HEK293T (cell line): ENCODE measurements around the gene KLHL22.

Experiments used
- CTCF ChIA-PET: fragments of 350-600 bp; formaldehyde crosslinking; extraction: SDS; loops from one replicate; lab custom pipeline; 2021; ENCODE audit warnings: antibody characterized with exemption, inconsistent platforms; lab: Yijun Ruan, JAX
- POLR2A ChIA-PET: fragments of 350-600 bp; formaldehyde crosslinking; extraction: SDS; loops from one replicate; lab custom pipeline; 2020; ENCODE audit warnings: antibody characterized with exemption, inconsistent platforms; lab: Yijun Ruan, JAX
- DNase-seq: peaks from one replicate; pipeline ENCODE4 v3.0.0; 2012; ENCODE audit warnings: mixed read lengths; ENCODE audit errors: extremely low spot score
- ARNT ChIP-seq: fragments of 450-650 bp; IDR thresholded peaks from 2 replicates; pipeline ENCODE4 v1.6.1; 2017; ENCODE audit warnings: mild to moderate bottlenecking
- BHLHE40 ChIP-seq: fragments of 450-650 bp; IDR thresholded peaks from 2 replicates; pipeline ENCODE4 v1.6.1; 2016; ENCODE audit warnings: mild to moderate bottlenecking, moderate library complexity, borderline replicate concordance
- CTBP1 ChIP-seq: fragments of 450-650 bp; IDR thresholded peaks from 2 replicates; pipeline ENCODE4 v1.6.1; 2016; ENCODE audit warnings: borderline replicate concordance
- ELF4 ChIP-seq: fragments of 450-650 bp; IDR thresholded peaks from 2 replicates; pipeline ENCODE4 v1.6.1; 2017; ENCODE audit warnings: antibody characterized with exemption
- FOXA1 ChIP-seq: fragments of 450-650 bp; IDR thresholded peaks from 2 replicates; pipeline ENCODE4 v1.6.1; 2016; ENCODE audit warnings: mild to moderate bottlenecking
- FOXK2 ChIP-seq: fragments of 450-650 bp; IDR thresholded peaks from 2 replicates; pipeline ENCODE4 v1.6.1; 2016; ENCODE audit warnings: mild to moderate bottlenecking
- FOXM1 ChIP-seq: fragments of 450-650 bp; IDR thresholded peaks from 2 replicates; pipeline ENCODE4 v1.6.1; 2017; ENCODE audit warnings: mild to moderate bottlenecking, borderline replicate concordance
- HDGF ChIP-seq: fragments of 450-650 bp; IDR thresholded peaks from 2 replicates; pipeline ENCODE4 v1.6.1; 2017; ENCODE audit warnings: antibody characterized with exemption, borderline replicate concordance
- L3MBTL2 ChIP-seq: fragments of 450-650 bp; conservative IDR thresholded peaks from 2 replicates; pipeline ENCODE4 v1.6.1; 2016; ENCODE audit warnings: mild to moderate bottlenecking
- LEF1 ChIP-seq: fragments of 450-650 bp; IDR thresholded peaks from 2 replicates; pipeline ENCODE4 v1.6.1; 2017; ENCODE audit warnings: mild to moderate bottlenecking, borderline replicate concordance
- NFRKB ChIP-seq: fragments of 450-650 bp; IDR thresholded peaks from 2 replicates; pipeline ENCODE4 v1.6.1; 2016; ENCODE audit warnings: mild to moderate bottlenecking, moderate library complexity
- SP1 ChIP-seq: fragments of 450-650 bp; IDR thresholded peaks from 2 replicates; pipeline ENCODE4 v1.6.1; 2017
- SUZ12 ChIP-seq: fragments of 450-650 bp; IDR thresholded peaks from 2 replicates; pipeline ENCODE4 v1.6.1; 2016; ENCODE audit warnings: mild to moderate bottlenecking
- TARDBP ChIP-seq: fragments of 450-650 bp; IDR thresholded peaks from 2 replicates; pipeline ENCODE4 v1.6.1; 2016
- ZNF384 ChIP-seq: fragments of 450-650 bp; IDR thresholded peaks from 2 replicates; pipeline ENCODE4 v1.6.1; 2016
- TF ChIP-seq, protein P1 (sequence below): fragments of 450-650 bp; IDR thresholded peaks from 2 replicates; pipeline ENCODE4 v1.6.1; 2016

Gene KLHL22

DNA sequence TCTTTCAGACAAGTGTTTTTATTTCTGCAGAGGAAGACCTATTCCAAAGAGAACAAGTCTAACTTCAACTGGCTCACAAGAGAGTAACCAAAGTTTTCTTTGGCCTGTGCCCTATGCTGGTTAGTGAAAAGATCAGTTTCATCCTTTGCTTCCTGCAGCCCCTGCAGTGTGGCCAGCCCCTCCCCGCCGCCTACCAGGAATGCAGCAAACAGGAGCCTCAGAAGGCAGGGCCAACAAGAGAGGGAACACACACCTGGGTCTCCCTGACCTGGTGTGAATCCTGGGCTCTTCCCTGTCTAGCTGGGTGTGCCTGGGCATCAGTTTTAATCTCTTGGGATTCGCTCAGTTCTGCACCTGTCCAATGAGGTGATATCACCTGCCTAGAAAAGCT is 36.4 kb downstream of the KLHL22 start:
- TF ChIP-seq FOXM1, result no peak
- TF ChIP-seq TARDBP, result no peak
- no peak for TF ChIP-seq CTBP1
- TF ChIP-seq LEF1, result no peak
- ChIA-PET POLR2A (no interaction called here), CTCF (no interaction called here)
- no peak for DNase-seq

DNA sequence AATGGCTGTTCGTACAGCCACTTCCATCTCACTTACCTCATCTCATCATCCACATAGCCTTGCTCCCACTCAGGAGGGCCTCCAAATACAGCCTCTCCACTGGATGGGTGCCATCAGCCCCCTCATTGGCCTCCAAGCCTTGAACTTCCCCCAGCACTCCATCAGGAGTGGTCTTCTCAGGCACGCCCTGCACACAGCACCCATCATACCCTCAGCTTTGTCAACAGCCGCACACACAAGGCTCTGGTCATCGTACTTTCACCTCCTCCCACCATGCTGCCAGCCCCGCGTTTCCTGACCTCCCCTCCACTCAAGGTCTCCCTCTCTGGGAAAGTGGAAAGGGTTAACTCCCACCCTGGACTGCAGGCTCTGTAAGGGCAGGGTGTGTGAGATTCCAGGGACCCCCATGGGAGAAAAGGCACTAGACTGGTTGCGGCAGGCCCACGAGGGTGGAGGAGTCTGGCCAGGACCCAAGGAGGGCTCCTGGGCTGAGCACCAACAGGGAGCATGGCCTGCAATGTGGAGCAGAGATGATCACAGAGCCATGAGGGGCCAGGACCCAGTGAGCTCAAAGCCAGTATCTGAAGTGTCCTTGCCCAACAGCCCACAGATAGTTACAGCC is 37.0 kb downstream of the KLHL22 start:
- no peak for TF ChIP-seq CTBP1
- no peak for TF ChIP-seq FOXK2
- TF ChIP-seq BHLHE40, result no peak
- TF ChIP-seq SP1, result no peak
- TF ChIP-seq ZNF384, result no peak
- TF ChIP-seq HDGF, result no peak
- no peak for TF ChIP-seq FOXA1
- no peak for TF ChIP-seq TARDBP
- TF ChIP-seq ARNT, result no peak
- no peak for TF ChIP-seq FOXM1
- ChIA-PET POLR2A (no interaction called here), CTCF (interaction anchor here (0.6 kb wide), 1 partner anchor 41 kb away, joined by 3 read pairs; no protein-coding TSS in a partner anchor)
- DNase-seq, result no peak

DNA sequence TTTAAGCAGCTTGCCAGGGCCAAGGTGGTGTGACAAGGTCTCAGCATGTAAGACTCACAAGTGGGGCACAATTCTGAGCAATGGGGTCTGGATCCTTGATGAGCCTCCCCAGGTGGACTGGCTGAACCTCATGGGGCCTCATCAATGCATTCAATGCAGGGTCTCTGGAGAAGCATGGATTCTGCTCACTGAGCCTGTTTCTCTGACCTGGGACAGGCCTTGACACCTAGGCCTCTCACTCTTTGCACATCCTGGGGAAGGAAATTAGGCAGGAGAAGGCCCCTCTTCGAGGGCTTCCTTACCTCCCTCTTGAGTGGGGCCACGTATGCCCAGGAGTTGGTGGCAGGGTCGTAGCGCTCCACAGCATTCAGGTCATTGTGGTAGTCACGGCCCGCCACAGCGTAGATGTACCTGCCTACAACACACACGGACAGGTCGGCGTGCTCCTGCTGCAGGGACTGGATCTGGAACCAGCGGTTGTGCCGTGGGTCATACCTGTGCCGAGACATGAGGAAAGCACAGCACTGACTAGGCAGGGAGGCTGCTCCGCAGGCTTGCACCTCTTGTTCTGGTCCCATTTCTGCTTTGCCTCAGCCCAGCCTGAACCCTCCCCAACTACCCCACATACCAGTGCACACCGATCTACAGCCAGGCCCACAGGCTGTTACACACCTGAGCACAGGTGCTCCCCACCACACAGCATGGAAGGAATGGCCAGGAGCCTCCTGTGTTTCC is 37.9 kb downstream of the KLHL22 start:
- ChIA-PET CTCF (interaction anchor here (0.6 kb wide), 1 partner anchor 40 kb away, joined by 3 read pairs; no protein-coding TSS in a partner anchor), POLR2A (no interaction called here)
- TF ChIP-seq LEF1 (no peak), L3MBTL2 (no peak), ELF4 (no peak)
- DNase-seq, result no peak

DNA sequence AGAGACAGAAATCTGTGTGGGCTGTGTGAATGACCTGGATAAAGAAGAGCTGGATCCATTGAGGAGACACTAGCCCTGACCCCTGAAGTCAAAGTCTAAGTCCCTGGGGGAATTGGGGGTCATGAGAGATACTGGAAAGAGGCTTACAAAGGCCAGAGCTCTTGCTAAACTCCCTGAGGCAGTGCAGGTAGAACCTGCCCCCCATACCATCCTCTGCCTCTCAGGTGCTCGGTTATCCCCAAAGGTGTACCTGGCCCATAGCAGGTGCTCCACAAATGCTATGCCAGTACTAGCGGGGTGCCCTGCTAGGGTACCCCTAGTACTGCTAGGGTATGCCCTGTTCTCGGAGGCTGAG is 38.9 kb downstream of the KLHL22 start:
- CTCF ChIA-PET, result interaction anchor here (0.6 to 1.5 kb wide), 6 partner anchors 16 to 39 kb away, joined by 3 to 26 read pairs (median 4); no protein-coding TSS in a partner anchor
- POLR2A ChIA-PET, result interaction anchor here (0.6 to 1.4 kb wide), 3 partner anchors 20 to 63 kb away, joined by 4 to 8 read pairs (median 4); partner anchors contain the start of gene ZNF74
- DNase-seq, result no peak
- TF ChIP-seq TARDBP, result no peak
- TF ChIP-seq FOXA1, result no peak
- no peak for TF ChIP-seq BHLHE40
- TF ChIP-seq SUZ12, result no peak
- TF ChIP-seq, protein P1, sequence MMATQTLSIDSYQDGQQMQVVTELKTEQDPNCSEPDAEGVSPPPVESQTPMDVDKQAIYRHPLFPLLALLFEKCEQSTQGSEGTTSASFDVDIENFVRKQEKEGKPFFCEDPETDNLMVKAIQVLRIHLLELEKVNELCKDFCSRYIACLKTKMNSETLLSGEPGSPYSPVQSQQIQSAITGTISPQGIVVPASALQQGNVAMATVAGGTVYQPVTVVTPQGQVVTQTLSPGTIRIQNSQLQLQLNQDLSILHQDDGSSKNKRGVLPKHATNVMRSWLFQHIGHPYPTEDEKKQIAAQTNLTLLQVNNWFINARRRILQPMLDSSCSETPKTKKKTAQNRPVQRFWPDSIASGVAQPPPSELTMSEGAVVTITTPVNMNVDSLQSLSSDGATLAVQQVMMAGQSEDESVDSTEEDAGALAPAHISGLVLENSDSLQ, result no peak
- TF ChIP-seq SP1, result no peak
- TF ChIP-seq L3MBTL2, result no peak
- no peak for TF ChIP-seq CTBP1
- no peak for TF ChIP-seq FOXM1
- no peak for TF ChIP-seq HDGF
- no peak for TF ChIP-seq ZNF384
- no peak for TF ChIP-seq NFRKB
- TF ChIP-seq ELF4, result no peak
- TF ChIP-seq FOXK2, result no peak
- TF ChIP-seq LEF1, result no peak
- TF ChIP-seq ARNT, result no peak

DNA sequence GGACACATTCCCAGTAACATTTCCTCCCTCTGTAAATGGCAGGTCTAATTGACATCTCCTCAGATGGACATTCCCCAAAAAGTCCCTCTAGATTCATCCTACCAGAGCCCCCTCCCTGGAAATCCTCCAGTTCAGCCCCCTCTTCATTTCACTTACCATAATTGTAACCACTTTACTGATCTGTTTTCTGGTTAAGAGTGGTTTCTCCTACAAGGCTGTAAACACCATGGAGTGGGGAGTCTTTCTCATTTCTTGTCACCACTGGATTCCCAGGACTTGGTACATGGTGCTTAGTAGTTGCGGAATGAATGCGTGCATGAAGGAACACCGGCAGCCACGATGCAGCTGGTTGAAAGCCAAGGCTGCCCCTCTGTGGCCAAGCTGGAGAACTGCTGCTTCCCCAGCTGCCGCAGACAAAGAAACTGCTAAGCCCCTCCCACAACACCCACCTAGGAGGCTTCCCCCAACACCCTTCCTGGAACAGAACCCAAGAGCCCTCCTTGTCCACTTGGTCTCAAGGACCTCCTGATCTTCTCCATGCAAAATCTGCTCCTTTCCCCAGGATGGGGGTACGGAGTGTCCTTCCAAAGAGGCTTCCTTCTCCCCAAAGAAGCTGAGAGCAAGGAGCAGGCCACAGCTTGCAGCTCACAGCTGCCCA is 39.4 kb downstream of the KLHL22 start:
- DNase-seq, result peak; percentile 94
- ChIA-PET POLR2A (interaction anchor here (0.6 to 1.4 kb wide), 3 partner anchors 19 to 62 kb away, joined by 4 to 8 read pairs (median 4); partner anchors contain the start of gene ZNF74), CTCF (interaction anchor here (0.6 to 1.5 kb wide), 6 partner anchors 15 to 38 kb away, joined by 3 to 26 read pairs (median 4); no protein-coding TSS in a partner anchor)
- TF ChIP-seq ARNT (no peak), FOXK2 (no peak), ZNF384 (peak; percentile 55; the same call in 1 of the 2 replicates)

DNA sequence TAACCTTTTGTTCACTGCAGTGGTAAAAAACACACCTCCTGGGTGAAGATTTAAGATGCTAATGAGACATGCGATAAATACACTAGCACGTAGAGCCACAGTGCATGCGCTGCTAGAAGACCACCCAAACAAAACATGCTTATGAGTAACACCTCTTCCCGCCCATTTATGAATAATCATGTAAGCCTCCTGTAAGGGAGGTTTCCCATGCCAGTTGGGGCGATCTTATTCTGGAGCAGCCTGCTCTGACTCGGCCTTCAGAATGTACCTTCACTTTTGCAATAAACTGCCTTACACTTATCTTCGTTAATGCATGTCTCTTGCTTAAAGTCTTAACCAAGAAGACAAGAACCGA is 39.9 kb downstream of the KLHL22 start:
- ChIA-PET CTCF (interaction anchor here (1.3 to 1.5 kb wide), 3 partner anchors 15 to 38 kb away, joined by 4 to 26 read pairs (median 6); no protein-coding TSS in a partner anchor), POLR2A (interaction anchor here (0.9 to 1.4 kb wide), 2 partner anchors 37 to 62 kb away, joined by 4 to 8 read pairs; partner anchors contain the start of gene ZNF74)
- DNase-seq, result no peak
- TF ChIP-seq CTBP1 (no peak), FOXA1 (no peak), SUZ12 (no peak), LEF1 (no peak), HDGF (no peak)

DNA sequence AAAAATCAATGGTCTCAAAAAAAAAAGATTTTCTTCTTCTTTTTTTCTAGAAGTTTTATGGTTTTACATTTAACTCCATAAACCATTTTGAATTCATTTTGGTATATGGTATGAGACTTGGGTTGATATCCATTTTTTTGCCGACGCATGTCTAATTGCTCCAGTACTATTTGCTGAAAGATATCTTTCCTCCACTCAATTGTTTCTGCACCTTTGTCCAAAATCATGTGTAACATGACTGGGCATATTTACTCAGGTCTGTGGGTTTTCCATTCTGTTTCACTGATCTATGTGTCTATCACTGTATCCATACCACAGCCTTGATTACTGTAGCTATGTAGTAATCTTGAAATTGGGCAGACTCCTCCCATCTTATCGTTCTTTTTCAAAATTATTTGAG is 42.4 kb downstream of the KLHL22 start:
- no peak for DNase-seq
- ChIA-PET POLR2A (no interaction called here), CTCF (interaction anchor here (2.4 kb wide), 1 partner anchor 35 kb away, joined by 6 read pairs; no protein-coding TSS in a partner anchor)
- TF ChIP-seq NFRKB, result no peak
- TF ChIP-seq L3MBTL2, result no peak
- TF ChIP-seq ARNT, result no peak
- TF ChIP-seq FOXK2, result no peak
- TF ChIP-seq LEF1, result no peak
- TF ChIP-seq TARDBP, result no peak
- TF ChIP-seq SP1, result no peak
- TF ChIP-seq BHLHE40, result no peak
- TF ChIP-seq HDGF, result no peak
- TF ChIP-seq, protein P1, result no peak
